Erythroblast (primary cell): Measurements from ENCODE around the gene TTC22.

ENCODE experiments used
- DNase-seq, 2 experiments: peaks; one replicate each; lab custom pipeline; 2025; lab: John Stamatoyannopoulos, UW
- GATA1 ChIP-seq: IDR thresholded peaks from 2 replicates; pipeline ENCODE4 v1.6.1; 2011; ENCODE audit warnings: low read depth, mild to moderate bottlenecking, control low read depth, low read length, moderate library complexity
- POLR2A ChIP-seq: IDR thresholded peaks from 2 replicates; pipeline ENCODE4 v1.6.1; 2011; ENCODE audit warnings: mild to moderate bottlenecking, low read length

Gene TTC22

DNA sequence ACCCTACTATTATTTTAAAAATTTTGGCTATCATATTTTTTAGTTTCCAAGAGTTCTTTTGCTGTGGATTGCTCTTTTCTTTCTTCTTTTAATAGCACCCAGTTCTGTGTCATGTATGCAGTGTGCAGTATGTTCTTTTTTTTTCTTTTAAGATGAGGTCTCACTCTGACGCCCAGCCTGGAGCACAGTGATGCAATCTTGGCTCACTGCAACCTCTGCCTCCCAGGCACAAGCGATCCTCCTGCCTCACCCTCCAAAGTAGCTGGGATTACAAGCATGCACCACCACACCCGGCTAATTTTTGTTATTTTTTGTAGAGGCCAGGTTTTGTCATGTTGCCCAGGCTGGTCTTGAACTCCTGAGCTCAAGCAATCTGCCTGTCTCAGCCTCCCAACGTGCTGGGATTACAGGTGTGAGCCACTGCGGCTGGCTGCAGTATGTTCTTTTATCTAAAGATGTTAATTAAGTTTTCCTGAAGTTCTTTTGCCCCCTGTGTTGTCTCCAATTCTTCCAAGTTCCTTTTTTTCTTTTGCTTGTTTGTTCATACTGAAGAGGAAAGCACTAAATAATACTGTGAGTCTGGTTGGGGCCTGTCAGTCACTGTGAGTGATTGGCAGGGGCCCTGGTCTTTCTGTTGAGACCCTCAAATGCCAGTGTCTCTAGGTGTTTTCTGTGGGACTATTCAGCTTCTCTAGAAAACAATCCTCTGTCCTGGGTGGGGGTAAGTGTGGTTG lies 17.5 kb upstream of the TTC22 start:
- DNase-seq, result no peak
- TF ChIP-seq POLR2A, result no peak

- DNase-seq, result no peak
- TF ChIP-seq GATA1 (no peak), POLR2A (no peak)
These were observed 15.8 kb upstream of the TTC22 start for GRCh38 chr1:54816951-54817350.

DNA sequence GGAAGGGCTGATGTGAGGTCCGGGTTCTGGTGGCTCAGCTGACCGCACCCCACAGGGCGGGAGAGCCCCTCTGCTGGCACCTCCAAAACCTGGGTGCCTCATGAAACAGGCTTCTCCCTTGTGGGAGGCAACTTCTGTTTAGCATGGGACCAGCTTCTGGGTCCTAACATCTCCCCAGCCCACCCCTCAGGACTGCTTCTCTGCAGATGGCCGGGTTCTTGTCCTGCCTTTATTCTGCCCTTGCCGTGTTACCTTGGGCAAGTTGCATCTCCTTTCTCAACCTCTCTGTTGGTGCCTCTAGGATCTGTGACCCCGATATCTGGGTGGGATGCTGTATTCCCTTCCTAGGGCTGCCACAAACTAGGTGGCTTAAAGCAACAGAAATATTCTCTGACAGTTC lies 15.0 kb upstream of the TTC22 start:
- DNase-seq, result no peak
- TF ChIP-seq GATA1 (no peak), POLR2A (no peak)

- no peak for TF ChIP-seq POLR2A
- no peak for TF ChIP-seq GATA1
- no peak for DNase-seq
These were observed 14.2 kb upstream of the TTC22 start for GRCh38 chr1:54815086-54815876.

DNA sequence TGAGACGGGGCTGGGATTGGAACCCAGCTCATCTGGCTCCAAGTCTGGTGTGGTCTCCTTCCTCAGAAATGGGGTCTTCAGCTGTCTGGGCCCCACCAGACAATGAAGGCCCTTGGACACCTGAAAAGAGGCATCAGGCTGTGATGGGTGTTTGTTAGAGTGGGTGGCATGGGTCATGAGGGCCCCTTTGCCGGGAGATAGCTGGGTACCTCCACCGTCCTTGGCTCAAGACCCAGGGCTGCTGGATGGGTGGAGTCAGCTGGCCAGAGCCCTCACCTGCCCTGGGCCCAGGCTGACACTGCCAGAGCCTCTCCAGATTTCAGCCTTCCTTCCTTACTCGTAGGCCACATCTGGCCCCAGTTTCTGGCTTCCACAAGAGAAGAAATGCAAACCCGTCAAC lies 13.4 kb upstream of the TTC22 start:
- no peak for DNase-seq

DNA sequence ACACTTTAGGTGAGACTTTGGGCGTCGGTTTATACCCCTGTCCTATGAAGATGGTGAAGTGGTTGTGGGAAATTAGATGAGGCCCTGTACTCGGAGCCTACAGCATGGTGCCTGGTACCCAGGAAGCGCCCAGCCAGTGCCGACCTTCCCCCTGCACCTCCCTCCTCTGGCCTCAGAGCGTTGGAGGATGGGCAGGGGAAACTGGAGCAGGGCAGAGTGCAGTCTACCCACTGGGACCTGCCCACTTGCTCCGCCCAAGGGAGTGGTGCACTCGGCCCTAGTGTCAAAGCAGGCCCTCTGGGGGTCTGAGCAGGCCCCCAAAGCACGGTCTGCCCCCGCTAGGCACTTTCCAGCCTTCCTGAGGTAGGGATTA lies 13.0 kb upstream of the TTC22 start:
- no peak for DNase-seq
- TF ChIP-seq POLR2A, result no peak

More for the DNA sequence above, 13.4 kb upstream of the TTC22 start:
- TF ChIP-seq GATA1 (no peak), POLR2A (no peak)

DNA sequence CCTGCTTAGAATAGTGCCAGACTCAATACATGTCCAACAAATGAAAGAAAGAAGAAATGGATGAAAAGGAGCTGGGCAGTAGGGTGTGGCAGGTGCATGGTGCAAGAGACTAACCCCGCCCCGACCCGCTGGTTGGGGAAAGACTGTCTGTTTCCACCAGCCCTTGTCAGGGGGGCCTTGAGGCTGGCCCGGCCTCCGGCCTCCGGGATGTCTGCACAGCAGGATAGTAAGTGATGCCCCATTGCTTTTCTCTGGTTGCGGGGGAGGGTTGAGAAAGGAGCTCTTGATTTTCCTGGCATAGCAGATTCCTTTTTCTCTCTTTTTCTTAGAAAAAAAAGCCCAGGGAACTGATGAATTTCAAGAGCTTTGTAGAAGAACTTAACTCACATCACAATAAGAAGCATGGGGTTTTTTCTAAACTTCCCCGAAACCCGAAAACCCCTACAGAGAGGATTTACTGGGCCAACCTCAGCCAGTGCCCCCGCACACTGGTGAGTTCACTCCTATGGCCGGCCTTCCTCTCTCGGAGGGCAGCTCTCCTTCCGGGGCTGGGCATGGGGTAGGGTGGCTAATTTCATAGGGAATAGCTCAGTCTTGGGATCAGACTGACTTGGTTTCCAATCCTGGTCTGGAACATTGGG lies 12.5 kb upstream of the TTC22 start:
- DNase-seq, result no peak
- TF ChIP-seq GATA1, result no peak
- no peak for TF ChIP-seq POLR2A

GRCh38 chr1:54812801-54813484 lies 11.8 kb upstream of the TTC22 start:
- DNase-seq, result no peak
- TF ChIP-seq POLR2A, result no peak
- no peak for TF ChIP-seq GATA1

DNA sequence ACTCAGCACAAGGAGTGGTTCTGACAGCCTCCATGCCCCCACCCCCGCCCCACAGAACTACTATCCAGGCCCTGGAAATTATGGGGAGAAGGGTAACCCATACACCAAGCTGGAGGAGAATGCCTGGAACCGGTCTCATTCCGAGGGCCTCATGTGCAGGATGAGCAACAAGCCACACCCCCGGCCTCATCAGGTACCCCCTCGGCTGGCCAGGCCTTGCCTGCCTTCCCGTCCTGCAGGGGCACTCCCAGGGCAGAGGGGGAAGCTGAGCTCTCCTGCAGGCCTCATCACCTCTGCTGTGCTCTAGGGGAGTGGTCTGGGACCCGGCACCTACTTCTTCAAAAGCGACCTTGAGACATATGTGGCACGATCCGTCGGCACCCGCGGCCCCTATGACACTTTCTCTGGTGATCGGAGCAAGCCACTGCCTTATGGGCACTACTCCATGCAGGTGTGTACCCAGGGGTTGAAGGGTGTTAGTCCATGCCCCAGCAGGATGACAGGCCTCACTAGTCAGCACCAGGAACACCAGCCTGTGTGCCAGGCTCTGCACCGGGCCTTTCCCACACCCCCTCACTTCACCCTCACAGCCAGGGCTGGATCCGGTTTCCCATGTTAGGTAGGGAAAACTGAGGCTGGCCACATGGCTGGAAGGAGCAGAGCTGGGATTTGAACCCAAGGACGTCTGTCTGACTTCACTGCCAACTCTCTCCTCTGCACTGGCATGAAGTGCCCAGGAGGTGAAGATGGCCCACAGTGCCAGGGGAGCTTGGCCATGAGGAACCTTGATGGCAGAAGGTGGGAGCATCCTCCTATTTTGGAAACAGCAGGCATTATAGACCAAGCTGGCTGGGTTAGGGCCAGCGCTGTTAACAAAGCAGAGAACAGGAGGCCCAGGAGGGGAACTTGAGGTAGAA lies 10.9 kb upstream of the TTC22 start:
- TF ChIP-seq GATA1, result no peak
- no peak for TF ChIP-seq POLR2A
- no peak for DNase-seq

- TF ChIP-seq GATA1, result no peak
- TF ChIP-seq POLR2A, result no peak
- no peak for DNase-seq
These were observed 9.9 kb upstream of the TTC22 start for GRCh38 chr1:54811066-54811465.

DNA sequence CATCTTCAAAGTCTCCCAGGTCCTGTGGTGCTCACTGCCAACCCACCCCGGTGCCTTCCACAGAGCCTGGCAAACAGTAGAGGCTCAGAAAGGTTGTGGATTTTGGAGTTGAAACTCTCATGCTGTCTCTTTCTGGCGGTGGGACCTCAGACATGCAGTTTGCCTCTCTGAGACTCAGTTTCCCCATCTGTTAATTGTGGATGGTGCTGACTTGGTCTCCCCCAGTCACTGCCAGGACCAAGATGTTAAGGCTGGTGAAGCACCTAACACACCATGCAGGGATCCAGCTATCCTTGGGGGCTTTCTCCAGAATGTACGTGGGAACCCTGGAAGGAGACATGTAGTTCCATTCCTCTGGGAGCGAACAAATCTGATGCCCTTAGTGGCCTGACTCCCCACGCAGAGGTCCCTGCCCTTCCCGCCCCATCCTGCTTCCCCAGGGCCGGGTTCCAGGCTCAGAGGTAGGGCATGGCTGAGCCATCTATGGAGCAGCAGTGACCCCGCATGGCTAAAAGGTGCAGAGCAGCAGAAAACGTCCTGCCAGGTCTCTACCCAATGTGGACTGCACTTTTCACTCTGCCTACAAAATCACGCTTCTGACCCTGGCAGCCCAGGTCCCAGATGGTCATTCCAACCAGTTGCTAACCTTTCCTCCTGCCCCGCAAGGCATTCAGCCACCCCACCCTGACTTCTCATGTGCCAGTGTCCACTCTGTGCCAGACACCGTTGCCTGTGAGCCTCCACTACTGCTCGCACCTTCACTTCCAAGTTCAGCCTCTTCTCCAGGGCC lies 9.2 kb upstream of the TTC22 start:
- DNase-seq, result peak; percentile 36 to 61

GRCh38 chr1:54809496-54810074 lies 8.5 kb upstream of the TTC22 start:
- TF ChIP-seq POLR2A (no peak), GATA1 (no peak)
- DNase-seq, result no peak

More for the DNA sequence above, 9.2 kb upstream of the TTC22 start:
- TF ChIP-seq POLR2A, result no peak
- TF ChIP-seq GATA1, result no peak
